GM18520 (cell line): ENCODE data around the gene BDKRB1.

Source experiments
- ATAC-seq: cut with Tn5 transposase; IDR thresholded peaks from one replicate; pipeline ENCODE4 v1.9.1; 2021; ENCODE audit not compliant: unreplicated experiment

BDKRB1 gene

GRCh38 chr14:96255501-96256366, at the start of gene BDKRB1:
BDKRB1 (plus strand) TSS chr14:96256210; CDS start chr14:96263683, 7,473 bp downstream.
- ATAC-seq: no peak

GRCh38 chr14:96206461-96206860, 49.5 kb upstream of the BDKRB1 start:
- no peak for ATAC-seq

- no peak for ATAC-seq
Measured at GRCh38 chr14:96207686-96208085, 48.3 kb upstream of the BDKRB1 start.

- ATAC-seq: no peak
Measured at GRCh38 chr14:96208739-96209138, 47.3 kb upstream of the BDKRB1 start.

- no peak for ATAC-seq
Measured at GRCh38 chr14:96212140-96212539, 43.9 kb upstream of the BDKRB1 start.

- no peak for ATAC-seq
Measured at GRCh38 chr14:96212896-96213295, 43.1 kb upstream of the BDKRB1 start.

GRCh38 chr14:96213871-96214465, 42.0 kb upstream of the BDKRB1 start:
- ATAC-seq: no peak

GRCh38 chr14:96214793-96215192, 41.2 kb upstream of the BDKRB1 start:
- ATAC-seq: no peak

- ATAC-seq: no peak
Measured at GRCh38 chr14:96215452-96216244, 40.4 kb upstream of the BDKRB1 start.

GRCh38 chr14:96216627-96217026, 39.4 kb upstream of the BDKRB1 start:
- ATAC-seq: no peak

GRCh38 chr14:96217376-96217913, 38.6 kb upstream of the BDKRB1 start:
- ATAC-seq: no peak

GRCh38 chr14:96221109-96221650, 34.8 kb upstream of the BDKRB1 start:
- ATAC-seq: no peak

- no peak for ATAC-seq
Measured at GRCh38 chr14:96221841-96222240, 34.2 kb upstream of the BDKRB1 start.

GRCh38 chr14:96224480-96225096, 31.4 kb upstream of the BDKRB1 start:
- no peak for ATAC-seq

- ATAC-seq: no peak
Measured at GRCh38 chr14:96225213-96225612, 30.8 kb upstream of the BDKRB1 start.

- no peak for ATAC-seq
Measured at GRCh38 chr14:96225745-96226151, 30.3 kb upstream of the BDKRB1 start.

GRCh38 chr14:96227428-96227827, 28.6 kb upstream of the BDKRB1 start:
- ATAC-seq: no peak

- ATAC-seq: no peak
Measured at GRCh38 chr14:96229315-96229714, 26.7 kb upstream of the BDKRB1 start.

- no peak for ATAC-seq
Measured at GRCh38 chr14:96231056-96231455, 25.0 kb upstream of the BDKRB1 start.

- no peak for ATAC-seq
Measured at GRCh38 chr14:96231526-96232130, 24.4 kb upstream of the BDKRB1 start.
